ENCODE measurements around the gene LPCAT3. TPM values are rescaled to one million over a fixed set of nuclear protein-coding genes. Genes with fewer than 3 reads are reported as not detected.

The LPCAT3 gene
- total RNA-seq, 1 experiment from 2014 or later = 102 TPM

GRCh38 chr12:6928022-6928702 is 90.1 kb downstream of the LPCAT3 start:
- intact Hi-C loops (cut with micrococcal nuclease; ENCODE audit: unreplicated experiment) = loop anchor here (5.0 kb wide), 1 partner anchor 259 kb away; the partner anchor contains the start of gene PEX5
- CTCF ChIA-PET = no interaction called here
- H2AFZ ChIP-seq = peak overlapping the region; percentile 84

GRCh38 chr12:6927379-6928021 is 90.8 kb downstream of the LPCAT3 start, which contains the start of gene ATN1:
ATN1 (plus strand) TSS chr12:6927959; CDS start chr12:6934002, 6,043 bp downstream.
- H3K4me3 ChIP-seq = peak within 1 kb of the TSS; percentile 85
- peaks cover 53% of the 10 kb centered on the region for H3K4me1 ChIP-seq (replicated peaks; ENCODE audit: insufficient read depth)
- H3K36me3 ChIP-seq (ENCODE audit: low read depth) = no peaks in the 10 kb centered on the region
- POLR2A ChIA-PET (ENCODE audit: unreplicated experiment) = interaction anchor here (0.6 kb wide), 1 partner anchor 42 kb away, joined by 3 read pairs; no protein-coding TSS in a partner anchor
- no peaks in the 10 kb centered on the region for H3K9me2 ChIP-seq (ENCODE audit: insufficient read depth)
- peak within 1 kb of the TSS; percentile 95 for H3K4me2 ChIP-seq
- peaks cover 54% of the 10 kb centered on the region for H3K79me2 ChIP-seq (ENCODE audit: low read depth)
- no peaks in the 10 kb centered on the region for H3K9me3 ChIP-seq (ENCODE audit: insufficient read depth, low read depth)
- H3F3A ChIP-seq (ENCODE audit: insufficient read depth, low read depth) = peaks cover 42% of the 10 kb centered on the region
- peak within 1 kb of the TSS; percentile 75 for H3K27ac ChIP-seq
- H2AFZ ChIP-seq = peak within 1 kb of the TSS; percentile 92
- CTCF ChIA-PET = interaction anchor here (1.0 kb wide), 2 partner anchors 10 to 58 kb away, joined by 3 to 5 read pairs; no protein-coding TSS in a partner anchor
- TF ChIP-seq, protein P1, sequence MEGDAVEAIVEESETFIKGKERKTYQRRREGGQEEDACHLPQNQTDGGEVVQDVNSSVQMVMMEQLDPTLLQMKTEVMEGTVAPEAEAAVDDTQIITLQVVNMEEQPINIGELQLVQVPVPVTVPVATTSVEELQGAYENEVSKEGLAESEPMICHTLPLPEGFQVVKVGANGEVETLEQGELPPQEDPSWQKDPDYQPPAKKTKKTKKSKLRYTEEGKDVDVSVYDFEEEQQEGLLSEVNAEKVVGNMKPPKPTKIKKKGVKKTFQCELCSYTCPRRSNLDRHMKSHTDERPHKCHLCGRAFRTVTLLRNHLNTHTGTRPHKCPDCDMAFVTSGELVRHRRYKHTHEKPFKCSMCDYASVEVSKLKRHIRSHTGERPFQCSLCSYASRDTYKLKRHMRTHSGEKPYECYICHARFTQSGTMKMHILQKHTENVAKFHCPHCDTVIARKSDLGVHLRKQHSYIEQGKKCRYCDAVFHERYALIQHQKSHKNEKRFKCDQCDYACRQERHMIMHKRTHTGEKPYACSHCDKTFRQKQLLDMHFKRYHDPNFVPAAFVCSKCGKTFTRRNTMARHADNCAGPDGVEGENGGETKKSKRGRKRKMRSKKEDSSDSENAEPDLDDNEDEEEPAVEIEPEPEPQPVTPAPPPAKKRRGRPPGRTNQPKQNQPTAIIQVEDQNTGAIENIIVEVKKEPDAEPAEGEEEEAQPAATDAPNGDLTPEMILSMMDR (conservative IDR thresholded peaks at IDR 0.05) = no peak
- no peak for TF ChIP-seq EZH2 (IDR thresholded peaks at IDR 0.05; ENCODE audit: low read depth)
- DNase-seq = peak in 1 of 2 experiments; percentile 66
- BruUV-seq (replicated peaks) = no TSS peak
- intact Hi-C loops (cut with micrococcal nuclease; ENCODE audit: unreplicated experiment) = loop anchor here (5.0 kb wide), 1 partner anchor 260 kb away; the partner anchor contains the start of gene PEX5
- peaks cover 16% of the 10 kb centered on the region; the same call in 1 of the 2 replicates for H4K20me1 ChIP-seq (ENCODE audit: insufficient read depth)
- no peaks in the 10 kb centered on the region for H3K27me3 ChIP-seq (ENCODE audit: insufficient read depth, low read depth)

More at GRCh38 chr12:6928022-6928702, 90.1 kb downstream of the LPCAT3 start:
- peaks cover 48% of the 10 kb centered on the region for H3F3A ChIP-seq (ENCODE audit: insufficient read depth, low read depth)
- H3K36me3 ChIP-seq (ENCODE audit: low read depth) = peaks cover 4% of the 10 kb centered on the region; the same call in 1 of the 2 replicates
- DNase-seq = no peak
- peaks cover 23% of the 10 kb centered on the region; the same call in 1 of the 2 replicates for H4K20me1 ChIP-seq (ENCODE audit: insufficient read depth)
- no TSS peak for BruUV-seq (replicated peaks)
- H3K27ac ChIP-seq = no peak overlapping the region
- peak overlapping the region; percentile 82 for H3K4me3 ChIP-seq
- H3K79me2 ChIP-seq (ENCODE audit: low read depth) = peaks cover 60% of the 10 kb centered on the region
- TF ChIP-seq EZH2 (IDR thresholded peaks at IDR 0.05; ENCODE audit: low read depth) = no peak
- TF ChIP-seq, protein P1 (conservative IDR thresholded peaks at IDR 0.05) = no peak
- POLR2A ChIA-PET (ENCODE audit: unreplicated experiment) = interaction anchor here (0.7 kb wide), 1 partner anchor 165 kb away, joined by 3 read pairs; no protein-coding TSS in a partner anchor
- H3K9me3 ChIP-seq (ENCODE audit: insufficient read depth, low read depth) = no peaks in the 10 kb centered on the region
- H3K9me2 ChIP-seq (ENCODE audit: insufficient read depth) = no peaks in the 10 kb centered on the region
- H3K27me3 ChIP-seq (ENCODE audit: insufficient read depth, low read depth) = no peaks in the 10 kb centered on the region
- peak overlapping the region; percentile 95 for H3K4me2 ChIP-seq
- H3K4me1 ChIP-seq (replicated peaks; ENCODE audit: insufficient read depth) = peaks cover 53% of the 10 kb centered on the region

Small RNA genes lying within 50 kb of the gene (microRNA-seq; reads per million reads assigned to microRNA genes)
- gene MIR141 (ENCODE audit: borderline number of aligned reads, borderline replicate concordance) = 3,834 reads per million, percentile 85 among the genes with 10 or more reads in this experiment
- 77,569 reads per million, percentile 99 among the genes with 10 or more reads in this experiment for gene MIR200C (ENCODE audit: borderline number of aligned reads, borderline replicate concordance)

Other genes starting within 250 kb of the LPCAT3 start
- 9.4 and 10.5 TPM in 2 replicates for gene LAG3, start 246.0 kb downstream of the LPCAT3 start, total RNA-seq (2021)
- gene CD4, start 228.9 kb downstream of the LPCAT3 start, total RNA-seq (2021) = 1.0 and 3.2 TPM in 2 replicates
- gene GPR162, start 196.7 kb downstream of the LPCAT3 start, total RNA-seq (2021) = 2.4 and 3.8 TPM in 2 replicates
- gene P3H3, start 190.1 kb downstream of the LPCAT3 start, total RNA-seq (2021) = 0.45 and 0.52 TPM in 2 replicates
- not detected in 2 replicates for gene GNB3, start 177.6 kb downstream of the LPCAT3 start, total RNA-seq (2021)
- 104 and 125 TPM in 2 replicates for gene CDCA3, start 167.2 kb downstream of the LPCAT3 start, total RNA-seq (2021)
- 267 and 308 TPM in 2 replicates for gene USP5, start 166.3 kb downstream of the LPCAT3 start, total RNA-seq (2021)
- gene TPI1, start 150.9 kb downstream of the LPCAT3 start, total RNA-seq (2021) = 1,080 and 1,199 TPM in 2 replicates
- gene SPSB2, start 145.2 kb downstream of the LPCAT3 start, total RNA-seq (2021) = 28.9 and 30.1 TPM in 2 replicates
- 29.3 and 38.8 TPM in 2 replicates for gene LRRC23, start 113.7 kb downstream of the LPCAT3 start, total RNA-seq (2021)
- gene ENO2, start 103.9 kb downstream of the LPCAT3 start, total RNA-seq (2021) = 38.8 and 56.6 TPM in 2 replicates
- 158 and 159 TPM in 2 replicates for gene ATN1, start 90.5 kb downstream of the LPCAT3 start, total RNA-seq (2021)
- gene RNU7-1, start 74.7 kb downstream of the LPCAT3 start, total RNA-seq (2021) = not detected in 2 replicates
- gene C12orf57, start 74.5 kb downstream of the LPCAT3 start, total RNA-seq (2021) = 198 and 218 TPM in 2 replicates
- 84.1 and 92.7 TPM in 2 replicates for gene PTPN6, start 67.1 kb downstream of the LPCAT3 start, total RNA-seq (2021)
- 384 and 386 TPM in 2 replicates for gene PHB2, start 47.8 kb downstream of the LPCAT3 start, total RNA-seq (2021)
- gene EMG1, start 47.6 kb downstream of the LPCAT3 start, total RNA-seq (2021) = 84.5 and 96.5 TPM in 2 replicates
- gene C1S, start 42.2 kb upstream of the LPCAT3 start, total RNA-seq (2021) = 32.4 and 32.9 TPM in 2 replicates
- gene C1R, start 74.0 kb upstream of the LPCAT3 start, total RNA-seq (2021) = 20.5 and 24.0 TPM in 2 replicates
- gene C1RL, start 90.7 kb upstream of the LPCAT3 start, total RNA-seq (2021) = 70.4 and 72.9 TPM in 2 replicates
- 0.74 and 1.3 TPM in 2 replicates for gene RBP5, start 110.4 kb upstream of the LPCAT3 start, total RNA-seq (2021)
- 111 and 153 TPM in 2 replicates for gene CLSTN3, start 111.9 kb upstream of the LPCAT3 start, total RNA-seq (2021)
- 62.1 and 76.3 TPM in 2 replicates for gene PEX5, start 171.2 kb upstream of the LPCAT3 start, total RNA-seq (2021)